ENCODE results near the gene RNF144A.

DNA sequence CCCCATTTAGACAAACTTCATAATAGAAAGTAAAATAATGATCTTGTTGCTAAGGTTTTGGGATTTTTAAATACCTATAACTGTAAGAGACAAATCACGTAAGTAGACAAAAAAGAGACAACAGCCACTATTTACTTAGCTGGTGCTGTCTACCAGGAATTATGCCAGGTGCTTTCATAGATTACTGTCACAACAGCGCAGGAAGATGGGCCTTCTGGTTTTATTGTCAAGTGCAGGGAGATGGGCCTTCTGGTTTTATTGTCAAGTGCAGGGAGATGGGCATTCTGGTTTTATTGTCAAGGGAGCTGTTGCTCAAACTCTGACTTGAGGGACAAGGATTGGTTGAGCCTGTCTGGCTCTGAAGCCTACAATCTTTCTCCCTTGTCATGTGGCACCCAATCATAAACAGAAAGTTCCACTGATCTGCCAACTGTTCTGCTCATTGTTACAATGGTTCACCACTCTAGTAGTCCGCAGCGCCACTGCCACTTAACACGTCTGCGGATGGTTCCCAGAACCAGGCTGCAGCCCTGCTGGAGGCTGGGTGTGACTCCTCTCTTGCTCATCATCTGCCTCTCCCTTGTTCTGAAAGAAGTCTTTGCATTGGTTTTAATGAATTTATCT is 95.0 kb downstream of the RNF144A start:
- TF ChIP-seq YY1 (IDR thresholded peaks at IDR 0.05; ENCODE audit: extremely low read depth, insufficient replicate concordance, low read depth, low read length) (no peak), CEBPB (IDR thresholded peaks at IDR 0.05; ENCODE audit: low read depth) (no peak), POLR2AphosphoS5 (IDR thresholded peaks at IDR 0.05; ENCODE audit: low read depth, low read length) (no peak), POLR2A (IDR thresholded peaks at IDR 0.05; ENCODE audit: borderline replicate concordance, extremely low read depth, insufficient read depth, insufficient read length) (no peak), EZH2 (IDR thresholded peaks at IDR 0.05) (no peak), RAD21 (IDR thresholded peaks at IDR 0.05; ENCODE audit: low read depth) (no peak), ZFX (IDR thresholded peaks at IDR 0.05) (no peak), FOSL1 (IDR thresholded peaks at IDR 0.05; ENCODE audit: low read depth) (no peak), SP1 (IDR thresholded peaks at IDR 0.05; ENCODE audit: low read depth) (no peak), EZH2phosphoT487 (IDR thresholded peaks at IDR 0.05; ENCODE audit: borderline replicate concordance) (no peak), SRF (IDR thresholded peaks at IDR 0.05; ENCODE audit: low read depth) (no peak), SIN3A (IDR thresholded peaks at IDR 0.05; ENCODE audit: low read depth) (no peak)
- TF ChIP-seq, protein P1, sequence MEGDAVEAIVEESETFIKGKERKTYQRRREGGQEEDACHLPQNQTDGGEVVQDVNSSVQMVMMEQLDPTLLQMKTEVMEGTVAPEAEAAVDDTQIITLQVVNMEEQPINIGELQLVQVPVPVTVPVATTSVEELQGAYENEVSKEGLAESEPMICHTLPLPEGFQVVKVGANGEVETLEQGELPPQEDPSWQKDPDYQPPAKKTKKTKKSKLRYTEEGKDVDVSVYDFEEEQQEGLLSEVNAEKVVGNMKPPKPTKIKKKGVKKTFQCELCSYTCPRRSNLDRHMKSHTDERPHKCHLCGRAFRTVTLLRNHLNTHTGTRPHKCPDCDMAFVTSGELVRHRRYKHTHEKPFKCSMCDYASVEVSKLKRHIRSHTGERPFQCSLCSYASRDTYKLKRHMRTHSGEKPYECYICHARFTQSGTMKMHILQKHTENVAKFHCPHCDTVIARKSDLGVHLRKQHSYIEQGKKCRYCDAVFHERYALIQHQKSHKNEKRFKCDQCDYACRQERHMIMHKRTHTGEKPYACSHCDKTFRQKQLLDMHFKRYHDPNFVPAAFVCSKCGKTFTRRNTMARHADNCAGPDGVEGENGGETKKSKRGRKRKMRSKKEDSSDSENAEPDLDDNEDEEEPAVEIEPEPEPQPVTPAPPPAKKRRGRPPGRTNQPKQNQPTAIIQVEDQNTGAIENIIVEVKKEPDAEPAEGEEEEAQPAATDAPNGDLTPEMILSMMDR (IDR thresholded peaks at IDR 0.05 in 2 of 3, conservative IDR thresholded peaks at IDR 0.05 in 1 of 3; ENCODE audit: borderline replicate concordance in 1 of 3, insufficient read depth in 1 of 3, low read depth in 2 of 3, low read length in 2 of 3) = no peak
- TF ChIP-seq, protein P2, sequence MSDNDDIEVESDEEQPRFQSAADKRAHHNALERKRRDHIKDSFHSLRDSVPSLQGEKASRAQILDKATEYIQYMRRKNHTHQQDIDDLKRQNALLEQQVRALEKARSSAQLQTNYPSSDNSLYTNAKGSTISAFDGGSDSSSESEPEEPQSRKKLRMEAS (IDR thresholded peaks at IDR 0.05) = no peak

All from HCT116 (cell line).